GM12878 (cell line): ENCODE results near the gene GMDS. TPM values are rescaled to one million over a fixed set of nuclear protein-coding genes. Genes with fewer than 3 reads are reported as not detected.

Experiments
- ATAC-seq: fragments of 200-7000 bp; cut with Tn5 transposase; 3 replicates; pipeline ENCODE4 v1.9.1; 2020; ENCODE audit warnings: mild to moderate bottlenecking, moderate library complexity
- BruUV-seq: library from RNA; stranded (reverse); fragments of 400-500 nt; replicated peaks from 2 replicates; lab custom pipeline; 2021; lab: Mats Ljungman, UMichigan
- CTCF ChIA-PET: fragments of 300-600 bp; sonication (Branson Sonifier 250); formaldehyde crosslinking; extraction: SDS; loops from one replicate; lab custom pipeline; 2021; ENCODE audit warnings: inconsistent platforms; lab: Yijun Ruan, JAX
- POLR2A ChIA-PET: fragments of 350-600 bp; formaldehyde crosslinking; extraction: SDS; loops from one replicate; lab custom pipeline; 2021; ENCODE audit warnings: inconsistent platforms; lab: Charles Lee
- RAD21 ChIA-PET: fragments of 300-600 bp; sonication (Branson Sonifier 250); formaldehyde crosslinking; loops from one replicate; lab custom pipeline; 2023; ENCODE audit warnings: antibody characterized with exemption; ENCODE audit not compliant: unreplicated experiment; lab: Charles Lee
- SMC1A ChIA-PET: fragments of 300-600 bp; sonication (Branson Sonifier 250); formaldehyde crosslinking; loops from one replicate; lab custom pipeline; 2023; ENCODE audit not compliant: unreplicated experiment, uncharacterized antibody; lab: Charles Lee
- DNase-seq: peaks from one replicate; pipeline ENCODE4 v3.0.0-alpha.2; 2011; ENCODE audit warnings: low read depth, low spot score
- FAIRE-seq: peaks from 3 replicates; lab custom pipeline; 2011; peaks lifted over from hg19 to GRCh38; lab: Jason Lieb, UNC
- H2AFZ ChIP-seq: 2 replicates; pipeline ENCODE4 v1.6.0; 2011; ENCODE audit warnings: low read depth, low read length, control low read depth; ENCODE audit not compliant: control insufficient read depth
- H3K27ac ChIP-seq: 2 replicates; pipeline ENCODE4 v1.5.1; 2011; ENCODE audit warnings: control low read depth; ENCODE audit not compliant: control insufficient read depth, insufficient read depth
- H3K27me3 ChIP-seq, 2 experiments: replicated peaks in 1 of 2; 2 replicates each; pipeline versions ENCODE4 v1.6.0 to v1.6.1; 2011; ENCODE audit warnings: low read length in 1 of 2; ENCODE audit not compliant: control insufficient read depth in 2 of 2, insufficient read depth in 2 of 2
- H3K36me3 ChIP-seq, 2 experiments: 2 replicates each; pipeline ENCODE4 v1.5.1; 2011; ENCODE audit warnings: low read length in 1 of 2; ENCODE audit not compliant: control insufficient read depth in 2 of 2, insufficient read depth in 2 of 2
- H3K4me1 ChIP-seq: 2 replicates; pipeline ENCODE4 v1.6.1; 2011; ENCODE audit warnings: mild to moderate bottlenecking, low read length, moderate library complexity, mixed read lengths; ENCODE audit not compliant: control insufficient read depth, insufficient read depth
- H3K4me2 ChIP-seq: 2 replicates; pipeline ENCODE4 v1.6.0; 2011; ENCODE audit warnings: control low read depth; ENCODE audit not compliant: control insufficient read depth, insufficient read depth
- H3K4me3 ChIP-seq: fragments of 200-600 bp; sonication (generic); 2 replicates; pipeline ENCODE4 v1.5.1; 2016
- H3K79me2 ChIP-seq: 2 replicates; pipeline ENCODE4 v1.6.0; 2011; ENCODE audit warnings: low read length; ENCODE audit not compliant: control insufficient read depth, insufficient read depth
- H3K9ac ChIP-seq: 2 replicates; pipeline ENCODE4 v1.8.0; 2011; ENCODE audit warnings: low read length, control low read depth, mixed read lengths; ENCODE audit not compliant: control insufficient read depth, insufficient read depth
- H3K9me3 ChIP-seq: replicated peaks from 3 replicates; pipeline ENCODE4 v1.5.1; 2011; ENCODE audit warnings: mild to moderate bottlenecking, low read length; ENCODE audit not compliant: control insufficient read depth, insufficient read depth
- H4K20me1 ChIP-seq: 2 replicates; pipeline ENCODE4 v1.6.0; 2011; ENCODE audit not compliant: control insufficient read depth, insufficient read depth
- BHLHE40 ChIP-seq, 2 experiments: fragments of 450-650 bp in 1 of 2; IDR thresholded peaks; 2 replicates each; pipeline ENCODE4 v1.6.1; 2011 to 2017; ENCODE audit warnings: low read depth in 2 of 2, borderline replicate concordance in 1 of 2, improper control_type of control experiment in 1 of 2, low read length in 1 of 2, mild to moderate bottlenecking in 1 of 2
- CBX3 ChIP-seq: fragments of 200-600 bp; sonication (generic); IDR thresholded peaks from 2 replicates; pipeline ENCODE4 v1.6.1; 2016; ENCODE audit warnings: low read depth, borderline replicate concordance
- EGR1 ChIP-seq, 2 experiments: IDR thresholded peaks; 1 replicate in 1 of 2; 2 replicates in 1 of 2; pipeline ENCODE4 v1.6.1; 2011 to 2012; ENCODE audit warnings: low read depth in 2 of 2, low read length in 2 of 2, borderline replicate concordance in 1 of 2, mild to moderate bottlenecking in 1 of 2, moderate library complexity in 1 of 2
- GATAD2B ChIP-seq: fragments of 450-650 bp; conservative IDR thresholded peaks from 2 replicates; pipeline ENCODE4 v1.6.1; 2017; ENCODE audit warnings: low read depth, mild to moderate bottlenecking, moderate library complexity
- NFIC ChIP-seq: IDR thresholded peaks from 2 replicates; pipeline ENCODE4 v1.6.1; 2012; ENCODE audit warnings: low read depth, mild to moderate bottlenecking, inconsistent platforms, low read length, moderate library complexity
- NR2F1 ChIP-seq: fragments of 450-650 bp; conservative IDR thresholded peaks from 2 replicates; pipeline ENCODE4 v1.6.1; 2017; ENCODE audit warnings: mild to moderate bottlenecking
- PML ChIP-seq: IDR thresholded peaks from 2 replicates; pipeline ENCODE4 v1.6.1; 2012; ENCODE audit warnings: low read length, inconsistent platforms
- SREBF2 ChIP-seq: IDR thresholded peaks from 2 replicates; pipeline ENCODE4 v1.6.1; 2012; ENCODE audit warnings: mild to moderate bottlenecking, low read length
- TAF1 ChIP-seq: IDR thresholded peaks from 2 replicates; pipeline ENCODE4 v1.6.1; 2011; ENCODE audit warnings: mild to moderate bottlenecking, low read depth, low read length, borderline replicate concordance
- TARDBP ChIP-seq: IDR thresholded peaks from 2 replicates; pipeline ENCODE4 v1.6.1; 2016; ENCODE audit warnings: borderline replicate concordance
- ZSCAN29 ChIP-seq: fragments of 450-650 bp; IDR thresholded peaks from 2 replicates; pipeline ENCODE4 v1.6.1; 2017; ENCODE audit warnings: mild to moderate bottlenecking, moderate library complexity
- WGBS: methylation state at CpG from one replicate; pipeline ENCODE4 v1.1.6; 2016; ENCODE audit warnings: low lambda C conversion rate; ENCODE audit not compliant: insufficient replicate concordance, insufficient coverage; ENCODE audit errors: missing lambda C conversion rate; 5-methylcytosine and 5-hydroxymethylcytosine counted together
- in situ Hi-C: fragments of 300-500 bp; cut with MboI; formaldehyde crosslinking; loops from 9 replicates; pipeline ENCODE4 v1.14.3; 2018; ENCODE audit warnings: mixed read lengths
- intact Hi-C: fragments of 100-400 bp; cut with micrococcal nuclease; formaldehyde crosslinking; loops from one replicate; pipeline ENCODE4 v1.14.2; 2022; ENCODE audit not compliant: unreplicated experiment
- polyA plus RNA-seq, 11 experiments: library from polyadenylated mRNA; depleted of rRNA in 4 of 11; unstranded in 6 of 11; stranded (reverse) in 5 of 11; fragments of >200 nt; fragmentation: Nextera tagmentation in 4 of 11; fragmentation: Illumina TruSeq in 1 of 11; extraction: Ambion mirVana in 4 of 11; extraction: Trizol in 1 of 11; gene quantifications; 1 replicate in 1 of 11; 2 replicates in 10 of 11; pipeline versions ENCODE4 v1.2.1 to v1.2.3, GENCODE V29; 2011 to 2016; ENCODE audit warnings: inconsistent platforms in 2 of 11, missing spikeins in 2 of 11, low read depth in 1 of 11
- total RNA-seq, 4 experiments: library from RNA; depleted of rRNA in 3 of 4; stranded (reverse); fragments of >200 nt in 3 of 4; fragmentation: Illumina TruSeq in 1 of 4; extraction: Trizol in 1 of 4; gene quantifications; 2 replicates each; pipeline versions ENCODE4 v1.2.1 to v1.2.3, GENCODE V29; 2013 to 2021
- TF ChIP-seq, protein P1 (sequence below): fragments of 450-650 bp; formaldehyde crosslinking; IDR thresholded peaks from 2 replicates; pipeline ENCODE4 v1.4.0; 2020; ENCODE audit warnings: mild to moderate bottlenecking, moderate library complexity
- TF ChIP-seq, protein P2 (sequence below): IDR thresholded peaks from 2 replicates; pipeline ENCODE4 v1.6.1; 2012; ENCODE audit warnings: mild to moderate bottlenecking, low read depth, low read length
- TF ChIP-seq, protein P3 (sequence below): IDR thresholded peaks from 2 replicates; pipeline ENCODE4 v1.6.1; 2012; ENCODE audit warnings: low read depth, low read length, improper control_type of control experiment

Gene GMDS
- total and polyA plus RNA-seq, 10 of the 15 experiments (the other 5 are each of a cell fraction or from before 2014, with no cell fraction given) = 0.61 to 53.8 (median 29.3) TPM

GRCh38 chr6:1735239-1735803 lies 510.1 kb downstream of the GMDS start:
- H3K4me2 ChIP-seq = no peak overlapping the region
- H3K36me3 ChIP-seq = no peaks in the 10 kb centered on the region
- intact Hi-C loops = no loop called here
- no peak overlapping the region for H2AFZ ChIP-seq
- no peaks in the 10 kb centered on the region for H4K20me1 ChIP-seq
- no peak overlapping the region for H3K27ac ChIP-seq
- FAIRE-seq (no peak), DNase-seq (no peak), ATAC-seq (no peak)
- CTCF ChIA-PET = interaction anchor here (0.9 to 1.0 kb wide), 3 partner anchors 11 to 474 kb away, joined by 3 read pairs; no protein-coding TSS in a partner anchor
- no TSS peak for BruUV-seq
- SMC1A ChIA-PET = interaction anchor here (1.0 to 1.4 kb wide), 2 partner anchors 36 to 65 kb away, joined by 3 to 4 read pairs; no protein-coding TSS in a partner anchor
- in situ Hi-C loops = no loop called here
- 93% methylated on average over 6 of the region's 6 CpGs for WGBS
- RAD21 ChIA-PET = no interaction called here
- no peak overlapping the region for H3K9ac ChIP-seq
- no peak overlapping the region for H3K4me3 ChIP-seq
- no peaks in the 10 kb centered on the region for H3K79me2 ChIP-seq
- H3K4me1 ChIP-seq = peaks cover 29% of the 10 kb centered on the region
- TF ChIP-seq, protein P1, sequence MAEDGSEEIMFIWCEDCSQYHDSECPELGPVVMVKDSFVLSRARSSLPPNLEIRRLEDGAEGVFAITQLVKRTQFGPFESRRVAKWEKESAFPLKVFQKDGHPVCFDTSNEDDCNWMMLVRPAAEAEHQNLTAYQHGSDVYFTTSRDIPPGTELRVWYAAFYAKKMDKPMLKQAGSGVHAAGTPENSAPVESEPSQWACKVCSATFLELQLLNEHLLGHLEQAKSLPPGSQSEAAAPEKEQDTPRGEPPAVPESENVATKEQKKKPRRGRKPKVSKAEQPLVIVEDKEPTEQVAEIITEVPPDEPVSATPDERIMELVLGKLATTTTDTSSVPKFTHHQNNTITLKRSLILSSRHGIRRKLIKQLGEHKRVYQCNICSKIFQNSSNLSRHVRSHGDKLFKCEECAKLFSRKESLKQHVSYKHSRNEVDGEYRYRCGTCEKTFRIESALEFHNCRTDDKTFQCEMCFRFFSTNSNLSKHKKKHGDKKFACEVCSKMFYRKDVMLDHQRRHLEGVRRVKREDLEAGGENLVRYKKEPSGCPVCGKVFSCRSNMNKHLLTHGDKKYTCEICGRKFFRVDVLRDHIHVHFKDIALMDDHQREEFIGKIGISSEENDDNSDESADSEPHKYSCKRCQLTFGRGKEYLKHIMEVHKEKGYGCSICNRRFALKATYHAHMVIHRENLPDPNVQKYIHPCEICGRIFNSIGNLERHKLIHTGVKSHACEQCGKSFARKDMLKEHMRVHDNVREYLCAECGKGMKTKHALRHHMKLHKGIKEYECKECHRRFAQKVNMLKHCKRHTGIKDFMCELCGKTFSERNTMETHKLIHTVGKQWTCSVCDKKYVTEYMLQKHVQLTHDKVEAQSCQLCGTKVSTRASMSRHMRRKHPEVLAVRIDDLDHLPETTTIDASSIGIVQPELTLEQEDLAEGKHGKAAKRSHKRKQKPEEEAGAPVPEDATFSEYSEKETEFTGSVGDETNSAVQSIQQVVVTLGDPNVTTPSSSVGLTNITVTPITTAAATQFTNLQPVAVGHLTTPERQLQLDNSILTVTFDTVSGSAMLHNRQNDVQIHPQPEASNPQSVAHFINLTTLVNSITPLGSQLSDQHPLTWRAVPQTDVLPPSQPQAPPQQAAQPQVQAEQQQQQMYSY (CRISPR knock-in tag) = no peak
- TF ChIP-seq ZSCAN29 (no peak), SREBF2 (no peak), NFIC (no peak), EGR1 (IDR thresholded peaks at IDR 0.05; ENCODE audit: borderline replicate concordance in 1 of 2, low read depth in 2 of 2, low read length in 2 of 2) (no peak), GATAD2B (no peak), BHLHE40 (IDR thresholded peaks at IDR 0.05; ENCODE audit: borderline replicate concordance in 1 of 2, low read depth in 2 of 2, low read length in 1 of 2) (no peak), PML (no peak), NR2F1 (no peak), TAF1 (no peak), TARDBP (no peak), CBX3 (no peak)
- TF ChIP-seq, protein P2, sequence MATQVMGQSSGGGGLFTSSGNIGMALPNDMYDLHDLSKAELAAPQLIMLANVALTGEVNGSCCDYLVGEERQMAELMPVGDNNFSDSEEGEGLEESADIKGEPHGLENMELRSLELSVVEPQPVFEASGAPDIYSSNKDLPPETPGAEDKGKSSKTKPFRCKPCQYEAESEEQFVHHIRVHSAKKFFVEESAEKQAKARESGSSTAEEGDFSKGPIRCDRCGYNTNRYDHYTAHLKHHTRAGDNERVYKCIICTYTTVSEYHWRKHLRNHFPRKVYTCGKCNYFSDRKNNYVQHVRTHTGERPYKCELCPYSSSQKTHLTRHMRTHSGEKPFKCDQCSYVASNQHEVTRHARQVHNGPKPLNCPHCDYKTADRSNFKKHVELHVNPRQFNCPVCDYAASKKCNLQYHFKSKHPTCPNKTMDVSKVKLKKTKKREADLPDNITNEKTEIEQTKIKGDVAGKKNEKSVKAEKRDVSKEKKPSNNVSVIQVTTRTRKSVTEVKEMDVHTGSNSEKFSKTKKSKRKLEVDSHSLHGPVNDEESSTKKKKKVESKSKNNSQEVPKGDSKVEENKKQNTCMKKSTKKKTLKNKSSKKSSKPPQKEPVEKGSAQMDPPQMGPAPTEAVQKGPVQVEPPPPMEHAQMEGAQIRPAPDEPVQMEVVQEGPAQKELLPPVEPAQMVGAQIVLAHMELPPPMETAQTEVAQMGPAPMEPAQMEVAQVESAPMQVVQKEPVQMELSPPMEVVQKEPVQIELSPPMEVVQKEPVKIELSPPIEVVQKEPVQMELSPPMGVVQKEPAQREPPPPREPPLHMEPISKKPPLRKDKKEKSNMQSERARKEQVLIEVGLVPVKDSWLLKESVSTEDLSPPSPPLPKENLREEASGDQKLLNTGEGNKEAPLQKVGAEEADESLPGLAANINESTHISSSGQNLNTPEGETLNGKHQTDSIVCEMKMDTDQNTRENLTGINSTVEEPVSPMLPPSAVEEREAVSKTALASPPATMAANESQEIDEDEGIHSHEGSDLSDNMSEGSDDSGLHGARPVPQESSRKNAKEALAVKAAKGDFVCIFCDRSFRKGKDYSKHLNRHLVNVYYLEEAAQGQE = no peak
- TF ChIP-seq, protein P3, sequence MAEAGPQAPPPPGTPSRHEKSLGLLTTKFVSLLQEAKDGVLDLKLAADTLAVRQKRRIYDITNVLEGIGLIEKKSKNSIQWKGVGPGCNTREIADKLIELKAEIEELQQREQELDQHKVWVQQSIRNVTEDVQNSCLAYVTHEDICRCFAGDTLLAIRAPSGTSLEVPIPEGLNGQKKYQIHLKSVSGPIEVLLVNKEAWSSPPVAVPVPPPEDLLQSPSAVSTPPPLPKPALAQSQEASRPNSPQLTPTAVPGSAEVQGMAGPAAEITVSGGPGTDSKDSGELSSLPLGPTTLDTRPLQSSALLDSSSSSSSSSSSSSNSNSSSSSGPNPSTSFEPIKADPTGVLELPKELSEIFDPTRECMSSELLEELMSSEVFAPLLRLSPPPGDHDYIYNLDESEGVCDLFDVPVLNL = no peak
- no peaks in the 10 kb centered on the region for H3K27me3 ChIP-seq
- POLR2A ChIA-PET = no interaction called here
- H3K9me3 ChIP-seq = no peaks in the 10 kb centered on the region
